Keratinocyte (primary cell): ENCODE results near the gene PAGE2B. TPM values are rescaled to one million over a fixed set of nuclear protein-coding genes. Genes with fewer than 3 reads are reported as not detected.

Experiments used
- DNase-seq: peaks from one replicate; pipeline ENCODE4 v3.0.0-alpha.2; 2011; ENCODE audit warnings: low read depth, missing footprints, low spot score
- FAIRE-seq: peaks from 2 replicates; lab custom pipeline; 2011; peaks lifted over from hg19 to GRCh38; lab: Jason Lieb, UNC
- H2AFZ ChIP-seq: 2 replicates; pipeline ENCODE4 v1.6.0; 2012; ENCODE audit warnings: low read length, control low read depth, inconsistent platforms; ENCODE audit not compliant: control insufficient read depth
- H3K27ac ChIP-seq: 2 replicates; pipeline ENCODE4 v1.5.1; 2011; ENCODE audit warnings: low read length; ENCODE audit not compliant: control insufficient read depth, insufficient read depth
- H3K27me3 ChIP-seq: 3 replicates; pipeline ENCODE4 v1.6.0; 2011; ENCODE audit warnings: low read length; ENCODE audit not compliant: control insufficient read depth, insufficient read depth; ENCODE audit errors: extremely low read depth
- H3K36me3 ChIP-seq, 2 experiments: 2 replicates in 1 of 2; 3 replicates in 1 of 2; pipeline ENCODE4 v1.5.1; 2011; ENCODE audit warnings: low read length in 2 of 2, mild to moderate bottlenecking in 1 of 2; ENCODE audit not compliant: control insufficient read depth in 2 of 2, insufficient read depth in 2 of 2; ENCODE audit errors: extremely low read depth in 1 of 2
- H3K4me1 ChIP-seq: 3 replicates; pipeline ENCODE4 v1.5.1; 2011; ENCODE audit warnings: low read length; ENCODE audit not compliant: control insufficient read depth, insufficient read depth; ENCODE audit errors: extremely low read depth
- H3K4me2 ChIP-seq: 3 replicates; pipeline ENCODE4 v1.6.0; 2011; ENCODE audit warnings: low read depth, low read length; ENCODE audit not compliant: control insufficient read depth, insufficient read depth; ENCODE audit errors: extremely low read depth
- H3K4me3 ChIP-seq, 3 experiments: fragments of 200-600 bp in 1 of 3; sonication (generic) in 1 of 3; 2 replicates in 2 of 3; 3 replicates in 1 of 3; pipeline ENCODE4 v1.5.1; 2011 to 2016; ENCODE audit warnings: low read length in 3 of 3, mild to moderate bottlenecking in 3 of 3, control low read depth in 2 of 3, inconsistent platforms in 1 of 3, low read depth in 1 of 3, mixed read lengths in 1 of 3, mixed run types in 1 of 3, moderate library complexity in 1 of 3; ENCODE audit not compliant: control insufficient read depth in 2 of 3, insufficient read depth in 2 of 3; ENCODE audit errors: extremely low read depth in 1 of 3
- H3K79me2 ChIP-seq: 2 replicates; pipeline ENCODE4 v1.6.0; 2012; ENCODE audit warnings: low read length; ENCODE audit not compliant: control insufficient read depth, insufficient read depth
- H3K9ac ChIP-seq: 3 replicates; pipeline ENCODE4 v1.6.0; 2011; ENCODE audit warnings: low read length; ENCODE audit not compliant: control insufficient read depth, insufficient read depth; ENCODE audit errors: extremely low read depth
- H3K9me1 ChIP-seq: 3 replicates; pipeline ENCODE4 v1.6.0; 2011; ENCODE audit warnings: low read length; ENCODE audit not compliant: control insufficient read depth, insufficient read depth; ENCODE audit errors: extremely low read depth
- H3K9me3 ChIP-seq: 2 replicates; pipeline ENCODE4 v1.5.1; 2012; ENCODE audit warnings: low read depth, low read length; ENCODE audit not compliant: control insufficient read depth
- H4K20me1 ChIP-seq: 3 replicates; pipeline ENCODE4 v1.6.0; 2011; ENCODE audit warnings: low read length; ENCODE audit not compliant: control insufficient read depth, insufficient read depth; ENCODE audit errors: extremely low read depth
- CTCF ChIP-seq, 3 experiments: IDR thresholded peaks in 1 of 3; conservative IDR thresholded peaks in 1 of 3; optimal IDR thresholded peaks in 1 of 3; 2 replicates in 2 of 3; 3 replicates in 1 of 3; pipeline versions ENCODE3 to v1.5.1; 2011; ENCODE audit warnings: low read length in 3 of 3, mild to moderate bottlenecking in 3 of 3, moderate library complexity in 2 of 3, control low read depth in 1 of 3, inconsistent platforms in 1 of 3; ENCODE audit not compliant: insufficient read depth in 2 of 3; ENCODE audit errors: extremely low read depth in 1 of 3
- EZH2 ChIP-seq: IDR thresholded peaks from one replicate; pipeline ENCODE4 v1.6.1; 2012; ENCODE audit warnings: inconsistent platforms, mild to moderate bottlenecking, low read length, moderate library complexity
- dilution Hi-C: fragments of 300-500 bp; cut with MboI; formaldehyde crosslinking; loops from one replicate; pipeline ENCODE4 v1.7.0; 2020; ENCODE audit warnings: low sequenced_read_pairs; ENCODE audit not compliant: extremely low pct_ligation_motif_present
- polyA plus RNA-seq, 5 experiments: library from polyadenylated mRNA; depleted of rRNA in 3 of 5; stranded (reverse) in 3 of 5; stranded (forward) in 1 of 5; unstranded in 1 of 5; fragments of >200 nt; gene quantifications; 1 replicate in 1 of 5; 2 replicates in 3 of 5; 3 replicates in 1 of 5; pipeline versions ENCODE4 v1.2.1 to v1.2.3, GENCODE V29; 2011 to 2012; ENCODE audit warnings: missing spikeins in 2 of 5, low read depth in 1 of 5, low replicate concordance in 1 of 5

PAGE2B gene
- polyA plus RNA-seq, 1 donor (not counting 4 experiments of a cell fraction or from before 2014, with no cell fraction given): not detected

GRCh38 chrX:55127692-55128091 lies 52.9 kb downstream of the PAGE2B start:
- no peaks in the 10 kb centered on the region for H4K20me1 ChIP-seq
- H3K4me1 ChIP-seq: no peaks in the 10 kb centered on the region
- DNase-seq (no peak), FAIRE-seq (no peak)
- no peak for TF ChIP-seq CTCF (optimal IDR thresholded peaks at IDR 0.05 in 1 of 3, IDR thresholded peaks at IDR 0.05 in 1 of 3, conservative IDR thresholded peaks at IDR 0.05 in 1 of 3; ENCODE audit: extremely low read depth in 1 of 3, insufficient read depth in 2 of 3, low read length in 3 of 3)
- TF ChIP-seq EZH2: no peak
- no peaks in the 10 kb centered on the region for H3K27me3 ChIP-seq
- no peaks in the 10 kb centered on the region for H3K9me1 ChIP-seq
- H2AFZ ChIP-seq: no peak overlapping the region
- dilution Hi-C loops: no loop called here
- H3K36me3 ChIP-seq: no peaks in the 10 kb centered on the region
- H3K9me3 ChIP-seq: no peaks in the 10 kb centered on the region
- H3K4me3 ChIP-seq: no peak overlapping the region
- H3K79me2 ChIP-seq: no peaks in the 10 kb centered on the region
- H3K27ac ChIP-seq: no peak overlapping the region
- no peak overlapping the region for H3K4me2 ChIP-seq
- H3K9ac ChIP-seq: no peak overlapping the region

Other genes starting within 250 kb of the PAGE2B start
- 0.71 to 1.5 TPM (median 0.79 TPM) in 3 replicates for gene TRO, start 154.2 kb upstream of the PAGE2B start, polyA plus RNA-seq
- gene PFKFB1, start 80.8 kb upstream of the PAGE2B start, polyA plus RNA-seq: 0.23 to 0.41 TPM (median 0.33 TPM) in 3 replicates
- gene APEX2, start 74.7 kb upstream of the PAGE2B start, polyA plus RNA-seq: 28.0 to 29.0 TPM (median 28.9 TPM) in 3 replicates
- gene ALAS2, start 44.1 kb upstream of the PAGE2B start, polyA plus RNA-seq: not detected in 3 replicates
- not detected in 3 replicates for gene PAGE2, start 14.0 kb downstream of the PAGE2B start, polyA plus RNA-seq
- not detected in 3 replicates for gene PAGE5, start 145.3 kb downstream of the PAGE2B start, polyA plus RNA-seq
- gene PAGE3, start 189.9 kb downstream of the PAGE2B start, polyA plus RNA-seq: not detected in 3 replicates